Muscle layer of colon (tissue), 2 donors: ENCODE data around the gene ST3GAL2.
"Not testable (repeated sequence)": the region's sequence is repeated elsewhere in the genome, so short reads cannot be mapped to it uniquely, and the experiment has no call there.

Source experiments
- H3K27ac ChIP-seq: one replicate; pipeline ENCODE4 v1.7.0; 2013; ENCODE audit warnings: low read depth, mild to moderate bottlenecking, low read length, moderate library complexity
- H3K27me3 ChIP-seq, 2 donors: one replicate each; pipeline ENCODE4 v1.7.0; 2013; ENCODE audit warnings: low read length in 2 of 2, mild to moderate bottlenecking in 2 of 2; ENCODE audit not compliant: insufficient read depth in 2 of 2, control insufficient read depth in 1 of 2
- H3K36me3 ChIP-seq: one replicate; pipeline ENCODE4 v1.7.0; 2013; ENCODE audit warnings: mild to moderate bottlenecking, low read length; ENCODE audit not compliant: insufficient read depth
- H3K4me1 ChIP-seq: one replicate; pipeline ENCODE4 v1.7.0; 2013; ENCODE audit warnings: mild to moderate bottlenecking, low read length; ENCODE audit not compliant: insufficient read depth
- H3K4me3 ChIP-seq, 2 donors: one replicate each; pipeline ENCODE4 v1.7.0; 2013; ENCODE audit warnings: low read length in 2 of 2, low read depth in 1 of 2, mild to moderate bottlenecking in 1 of 2, moderate library complexity in 1 of 2
- H3K9ac ChIP-seq: one replicate; pipeline ENCODE4 v1.7.0; 2013; ENCODE audit warnings: low read length
- H3K9me3 ChIP-seq: one replicate; pipeline ENCODE4 v1.7.0; 2013; ENCODE audit warnings: mild to moderate bottlenecking, low read length
- donor health status: abdominal sarcoma.
- donor health status: Adenocarcinoma of cecum.

The ST3GAL2 gene

DNA sequence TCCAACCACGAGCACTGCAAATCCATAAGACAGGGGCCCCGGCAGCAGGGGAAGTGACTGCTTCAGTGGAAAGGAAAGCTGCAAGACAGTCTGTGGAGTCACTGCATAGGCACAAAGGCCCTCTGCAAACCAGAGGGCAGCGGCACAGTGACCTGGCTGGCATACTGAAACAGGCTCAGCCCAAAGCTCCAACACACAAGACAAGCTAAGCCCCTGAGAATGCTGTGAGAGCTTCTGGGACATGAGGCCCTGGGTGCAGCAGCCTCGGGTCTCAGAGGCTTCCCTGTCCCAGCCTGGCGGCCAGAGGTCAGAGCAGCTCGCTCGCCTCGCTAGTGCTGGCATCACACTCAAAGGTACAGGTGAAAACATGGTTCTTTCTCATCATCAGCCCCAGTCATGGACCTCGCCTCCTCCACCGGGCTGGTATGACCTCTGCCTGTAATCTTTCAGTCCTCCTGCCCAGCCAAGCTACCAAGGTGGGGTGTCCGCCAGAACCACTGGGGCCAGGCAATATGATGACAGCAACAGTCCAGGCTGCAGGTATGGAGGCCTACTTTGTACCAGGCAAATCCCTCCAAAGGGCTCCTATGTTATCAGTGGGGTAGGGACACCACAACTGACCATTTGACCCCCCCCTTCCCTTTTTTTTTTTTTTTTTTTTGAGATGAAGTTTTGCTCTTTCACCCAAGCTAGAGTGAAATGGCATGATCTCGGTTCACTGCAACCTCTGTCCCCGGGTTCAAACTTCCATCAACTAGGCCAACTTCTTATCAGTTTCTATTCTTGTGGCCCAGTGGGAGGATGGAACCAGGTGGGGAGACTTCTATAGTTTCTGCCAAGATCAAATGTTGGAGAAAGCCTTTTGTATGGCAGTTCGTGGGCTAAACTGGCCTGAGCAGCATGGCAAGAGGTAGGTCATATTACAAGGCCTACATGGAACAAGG lies 19.2 kb downstream of the ST3GAL2 start:
- no peaks in the 10 kb centered on the region for H3K27me3 ChIP-seq
- no peaks in the 10 kb centered on the region for H3K9me3 ChIP-seq
- H3K36me3 ChIP-seq = no peaks in the 10 kb centered on the region
- H3K4me1 ChIP-seq = peaks cover 3% of the 10 kb centered on the region
- H3K4me3 ChIP-seq = no peak overlapping the region
- no peak overlapping the region for H3K9ac ChIP-seq
- no peak overlapping the region for H3K27ac ChIP-seq

DNA sequence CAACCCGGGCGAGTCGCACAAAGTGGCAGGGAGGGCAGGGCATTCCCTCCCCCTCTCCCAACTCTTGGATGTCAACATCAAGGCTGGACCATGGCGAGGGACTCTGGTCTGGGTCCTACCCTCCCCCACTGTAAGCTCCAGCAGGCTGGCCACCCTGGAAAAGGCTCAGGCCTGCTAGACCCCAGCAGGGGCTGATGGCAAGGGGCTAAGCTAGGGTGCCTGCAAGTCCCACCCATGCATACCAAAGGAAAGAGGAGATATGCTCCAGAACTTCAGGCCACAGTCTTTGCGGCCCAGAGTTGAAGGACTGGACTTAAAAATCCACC lies 19.9 kb downstream of the ST3GAL2 start:
- Histone ChIP-seq H3K4me3 (no peak overlapping the region), H3K9ac (no peak overlapping the region), H3K9me3 (no peaks in the 10 kb centered on the region), H3K27me3 (no peaks in the 10 kb centered on the region), H3K27ac (no peak overlapping the region), H3K36me3 (no peaks in the 10 kb centered on the region), H3K4me1 (peaks cover 3% of the 10 kb centered on the region)

DNA sequence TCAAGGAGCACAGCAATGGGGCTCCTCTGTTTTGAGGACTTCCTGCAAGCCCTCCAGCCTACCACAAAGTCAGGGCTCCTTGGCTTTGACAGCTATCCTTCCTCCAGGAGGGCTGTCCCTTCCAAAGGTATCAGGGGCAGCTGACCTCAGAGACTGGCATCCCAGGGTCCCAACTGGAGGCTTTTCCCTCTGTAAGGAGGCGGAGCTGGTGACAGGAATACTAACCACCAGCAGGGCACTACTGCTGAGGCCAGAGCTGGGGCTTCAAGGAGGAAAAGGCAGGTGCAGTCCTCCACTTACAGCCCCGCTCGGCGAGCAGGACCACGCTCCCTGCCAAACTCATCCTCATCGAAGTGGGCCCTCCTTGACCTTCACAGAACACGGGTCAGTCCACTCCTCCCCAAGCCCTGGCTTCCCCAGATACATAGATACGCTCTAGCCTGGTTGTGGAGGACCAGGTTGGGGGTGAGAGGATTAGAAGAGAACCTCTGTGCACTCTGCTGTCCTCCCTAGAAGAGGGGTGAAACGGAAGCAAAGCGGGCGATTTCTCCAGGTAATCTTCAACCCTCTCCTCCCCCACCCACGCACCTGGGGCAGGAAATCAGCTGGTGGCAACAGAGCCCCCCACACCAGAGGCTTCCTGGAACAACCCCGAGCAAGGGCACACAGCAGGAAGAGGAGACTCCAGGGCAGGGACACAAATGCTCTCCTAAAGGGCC lies 20.5 kb downstream of the ST3GAL2 start:
- no peaks in the 10 kb centered on the region for H3K36me3 ChIP-seq
- no peak overlapping the region for H3K9ac ChIP-seq
- no peaks in the 10 kb centered on the region for H3K9me3 ChIP-seq
- H3K4me3 ChIP-seq = no peak overlapping the region
- peaks cover 3% of the 10 kb centered on the region for H3K4me1 ChIP-seq
- no peaks in the 10 kb centered on the region for H3K27me3 ChIP-seq
- H3K27ac ChIP-seq = no peak overlapping the region

DNA sequence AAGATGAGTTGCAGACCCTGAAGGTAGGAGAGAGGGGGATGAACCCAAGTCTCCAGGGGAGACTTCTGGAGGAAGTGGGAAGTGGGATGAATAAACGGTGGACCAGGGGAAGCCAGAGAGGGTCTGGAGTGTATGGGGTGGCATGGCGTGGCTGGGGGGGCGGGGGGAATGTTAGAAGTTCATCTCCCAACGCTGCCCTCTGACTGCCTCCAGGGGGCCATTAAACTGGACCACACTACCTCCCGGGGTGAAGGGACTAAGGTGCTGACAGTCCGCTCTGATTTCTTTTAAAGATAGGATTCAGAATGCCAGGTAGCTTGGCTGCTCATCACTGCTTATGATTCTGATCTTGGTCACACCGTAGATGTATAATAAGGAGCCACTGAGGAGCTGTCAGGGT lies 21.2 kb downstream of the ST3GAL2 start:
- no peaks in the 10 kb centered on the region for H3K27me3 ChIP-seq
- H3K4me1 ChIP-seq = peaks cover 3% of the 10 kb centered on the region
- no peaks in the 10 kb centered on the region for H3K36me3 ChIP-seq
- H3K4me3 ChIP-seq = no peak overlapping the region
- no peak overlapping the region for H3K9ac ChIP-seq
- no peak overlapping the region for H3K27ac ChIP-seq
- H3K9me3 ChIP-seq = no peaks in the 10 kb centered on the region

DNA sequence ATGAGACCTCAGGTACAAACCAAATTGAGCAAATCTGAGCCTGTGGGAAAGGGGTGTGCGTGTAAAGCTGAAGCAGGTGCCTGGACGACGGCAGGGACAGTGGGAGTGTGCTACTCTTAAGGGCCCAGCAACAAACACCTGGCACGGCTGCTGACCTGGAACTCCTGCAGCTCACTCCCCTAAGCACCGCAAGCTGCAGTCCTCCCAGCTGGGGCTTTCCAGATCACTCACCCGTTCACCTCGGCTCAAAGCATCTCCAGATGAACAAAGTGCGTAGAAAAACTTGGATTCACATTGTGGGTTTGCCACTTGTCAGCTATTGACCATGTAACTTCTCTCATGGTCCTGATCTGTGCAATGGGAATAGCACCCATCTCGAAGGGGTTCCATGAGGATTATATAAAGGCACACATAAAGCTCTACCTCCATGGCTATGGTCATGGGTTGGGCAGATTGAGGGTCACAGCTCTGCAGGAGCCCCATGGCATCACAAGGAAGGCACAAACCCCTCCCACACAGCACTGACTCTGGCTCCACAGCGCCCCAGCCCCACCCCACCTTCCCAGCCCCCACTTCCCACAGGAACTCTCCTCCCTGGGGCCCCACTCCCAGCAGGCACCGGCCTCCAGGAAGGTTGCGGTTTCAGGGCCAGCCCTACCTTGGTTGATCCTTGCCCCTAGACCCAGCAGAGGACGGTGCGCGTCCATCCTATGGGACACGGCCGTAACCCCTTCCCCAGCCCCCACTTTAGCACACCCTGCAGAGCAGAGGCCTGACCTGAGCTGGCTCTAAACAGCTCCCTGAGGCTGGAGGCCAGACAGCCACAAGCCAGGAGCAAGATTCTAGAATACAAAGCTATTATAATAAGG lies 21.9 kb downstream of the ST3GAL2 start:
- Histone ChIP-seq H3K4me3 (no peak overlapping the region), H3K36me3 (no peaks in the 10 kb centered on the region), H3K4me1 (peaks cover 3% of the 10 kb centered on the region)

DNA sequence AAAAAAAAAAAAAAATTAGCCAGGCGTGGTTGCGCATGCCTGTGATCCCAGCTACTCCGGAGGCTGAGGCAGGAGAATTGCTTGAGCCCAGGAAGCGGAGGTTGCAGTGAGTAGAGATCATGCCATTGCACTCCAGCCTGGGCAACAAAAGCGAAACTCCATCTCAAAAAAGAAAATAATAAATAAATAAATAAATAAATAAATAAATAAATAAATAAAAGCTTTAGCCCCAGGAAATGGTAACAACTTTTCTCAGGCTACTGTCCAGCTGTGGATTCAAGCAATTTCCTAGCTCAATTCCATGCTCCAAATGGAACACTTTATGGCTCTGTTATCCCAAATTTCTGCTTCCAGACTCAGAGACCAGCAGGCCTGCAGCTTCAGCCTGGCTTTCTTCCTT lies 25.3 kb downstream of the ST3GAL2 start:
- not testable (repeated sequence) for H3K36me3 ChIP-seq, H3K9me3 ChIP-seq, H3K27ac ChIP-seq, H3K9ac ChIP-seq, H3K27me3 ChIP-seq, H3K4me3 ChIP-seq, H3K4me1 ChIP-seq

More for the DNA sequence above, 21.9 kb downstream of the ST3GAL2 start:
- no peak overlapping the region for H3K27ac ChIP-seq
- H3K27me3 ChIP-seq = no peaks in the 10 kb centered on the region
- no peaks in the 10 kb centered on the region for H3K9me3 ChIP-seq
- H3K9ac ChIP-seq = no peak overlapping the region

DNA sequence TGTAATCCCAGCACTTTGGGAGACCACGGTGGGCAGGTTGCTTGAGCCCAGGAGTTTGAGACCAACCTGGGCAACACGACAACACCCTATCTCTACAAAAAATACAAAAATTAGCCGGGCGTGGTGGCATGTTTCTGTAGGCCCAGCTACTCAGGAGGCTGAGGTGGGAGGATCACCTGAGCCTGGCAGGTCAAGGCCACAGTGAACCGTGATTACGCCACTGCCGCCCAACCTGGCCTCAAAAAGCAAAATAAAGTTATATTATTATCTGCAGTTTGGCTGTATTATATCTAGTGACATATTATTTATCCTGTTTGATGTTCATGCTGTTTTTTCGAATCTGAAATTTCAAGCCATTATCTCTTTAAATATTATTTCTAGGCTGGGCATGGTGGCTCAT lies 26.5 kb downstream of the ST3GAL2 start:
- H3K36me3 ChIP-seq = no peaks in the 10 kb centered on the region
- no peak overlapping the region for H3K4me3 ChIP-seq
- no peak overlapping the region for H3K9ac ChIP-seq
- no peaks in the 10 kb centered on the region for H3K9me3 ChIP-seq
- H3K4me1 ChIP-seq = no peaks in the 10 kb centered on the region
- no peak overlapping the region for H3K27ac ChIP-seq
- H3K27me3 ChIP-seq = no peaks in the 10 kb centered on the region

DNA sequence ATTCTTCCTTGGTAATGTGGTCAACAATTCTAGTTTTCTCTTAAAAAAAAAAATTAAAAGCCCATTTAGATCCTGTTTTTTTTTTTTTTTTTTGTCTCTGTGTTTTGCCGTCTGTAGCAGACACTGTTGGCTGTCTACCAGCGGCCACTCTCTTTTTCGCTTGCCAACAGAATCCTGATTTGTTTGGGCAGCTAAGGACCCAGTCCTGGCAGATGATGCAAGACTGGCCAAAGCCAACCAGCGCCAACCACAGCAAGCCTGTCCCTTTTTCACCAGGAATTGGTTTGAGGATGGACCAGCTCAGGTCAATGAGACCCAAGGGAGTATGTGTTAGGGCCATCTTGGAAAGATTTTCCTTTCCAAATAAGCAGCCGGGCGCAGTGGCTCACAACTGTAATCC lies 28.2 kb downstream of the ST3GAL2 start:
- Histone ChIP-seq H3K27ac (no peak overlapping the region), H3K9me3 (no peaks in the 10 kb centered on the region), H3K9ac (no peak overlapping the region), H3K4me1 (no peaks in the 10 kb centered on the region), H3K36me3 (no peaks in the 10 kb centered on the region), H3K4me3 (no peak overlapping the region), H3K27me3 (no peaks in the 10 kb centered on the region)

DNA sequence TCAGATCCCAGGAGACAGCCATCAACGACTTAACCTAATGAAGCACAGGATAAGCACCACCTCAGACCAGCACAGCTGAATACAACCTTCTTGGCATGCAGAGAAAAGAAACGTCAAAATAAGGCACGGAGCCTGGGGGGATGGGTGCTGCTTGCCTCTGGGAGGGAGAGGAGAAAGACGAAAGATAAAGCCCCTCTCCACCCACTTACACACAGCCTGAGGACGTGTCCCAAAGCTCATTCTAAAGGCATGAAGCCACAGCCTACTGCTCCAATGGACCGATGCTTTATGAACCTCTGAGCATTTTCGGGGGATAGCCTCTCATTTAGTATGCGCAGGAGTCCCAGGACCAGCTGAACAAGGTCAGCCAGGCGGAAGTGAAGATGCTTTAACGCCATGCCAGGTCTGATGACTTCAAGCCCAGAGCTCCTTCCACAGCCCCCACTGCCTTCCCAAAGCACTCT lies 31.1 kb downstream of the ST3GAL2 start:
- Histone ChIP-seq H3K9me3 (no peaks in the 10 kb centered on the region), H3K9ac (no peak overlapping the region), H3K4me3 (no peak overlapping the region), H3K27ac (no peak overlapping the region), H3K27me3 (no peaks in the 10 kb centered on the region), H3K36me3 (no peaks in the 10 kb centered on the region), H3K4me1 (no peaks in the 10 kb centered on the region)

DNA sequence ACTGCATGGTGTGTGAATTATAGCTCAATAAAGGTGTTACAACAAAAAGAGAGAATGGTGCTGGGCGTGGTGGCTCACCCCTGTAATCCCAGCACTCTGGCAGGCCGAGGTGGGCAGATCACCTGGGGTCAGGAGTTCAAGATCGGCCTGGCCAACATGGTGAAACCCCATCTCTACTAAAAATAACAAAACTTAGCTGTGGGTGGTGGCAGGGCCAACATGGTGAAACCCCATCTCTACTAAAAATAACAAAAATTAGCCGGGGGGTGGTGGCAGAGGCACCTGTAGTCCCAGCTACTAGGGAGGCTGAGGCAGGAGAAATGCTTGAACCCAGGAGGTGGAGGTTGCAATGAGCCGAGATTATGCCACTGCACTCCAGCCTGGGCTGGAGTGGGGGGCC lies 32.8 kb downstream of the ST3GAL2 start:
- not testable (repeated sequence) for H3K4me3 ChIP-seq, H3K9me3 ChIP-seq, H3K27ac ChIP-seq, H3K9ac ChIP-seq, H3K27me3 ChIP-seq, H3K36me3 ChIP-seq, H3K4me1 ChIP-seq

DNA sequence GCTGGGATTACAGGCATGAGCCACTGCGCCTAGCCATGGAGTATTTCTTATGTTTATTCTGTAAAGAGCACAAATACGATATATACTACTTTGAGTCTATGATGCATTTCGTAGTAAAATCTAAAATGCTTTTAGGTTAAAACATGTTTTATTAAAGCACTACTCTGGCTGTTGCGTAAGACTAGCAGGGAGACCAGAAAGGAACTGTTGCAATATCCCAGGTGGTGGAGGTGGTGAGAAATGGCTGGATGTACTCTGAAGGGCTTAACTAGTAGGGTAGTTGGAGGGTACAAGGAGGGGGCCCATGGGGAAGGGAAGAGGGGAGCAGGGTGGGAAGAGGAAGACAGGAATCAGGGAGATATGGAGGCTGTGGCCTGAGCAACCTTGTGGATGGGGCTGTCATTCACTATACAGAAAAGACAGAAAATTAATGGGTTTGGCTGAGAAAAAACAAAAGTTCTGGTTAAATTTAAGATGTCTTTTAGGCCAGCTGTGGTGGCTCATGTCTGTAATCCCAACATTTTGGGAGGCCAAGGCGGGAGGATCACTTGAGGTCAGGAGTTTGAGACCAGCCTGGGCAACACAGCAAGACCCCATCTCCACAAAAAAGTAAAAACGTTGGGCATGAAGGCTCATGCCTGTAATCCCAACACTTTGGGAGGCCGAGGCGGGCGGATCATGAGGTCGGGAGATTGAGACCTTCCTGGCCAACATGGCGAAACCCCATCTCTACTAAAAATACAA lies 35.8 kb downstream of the ST3GAL2 start:
- Histone ChIP-seq H3K4me1 (no peaks in the 10 kb centered on the region), H3K9me3 (no peaks in the 10 kb centered on the region), H3K4me3 (no peak overlapping the region), H3K36me3 (peaks cover 17% of the 10 kb centered on the region), H3K27me3 (no peaks in the 10 kb centered on the region), H3K27ac (no peak overlapping the region), H3K9ac (no peak overlapping the region)
